HepG2 (cell line): ENCODE results near the gene RERE. TPM values are rescaled to one million over a fixed set of nuclear protein-coding genes. Genes with fewer than 3 reads are reported as not detected.

Experiments
- ATAC-seq: fragments of 200-7000 bp; cut with Tn5 transposase; 3 replicates; pipeline ENCODE4 v1.9.1; 2020; ENCODE audit warnings: mild to moderate bottlenecking, moderate library complexity
- BruUV-seq: library from RNA; stranded (reverse); fragments of 400-500 nt; replicated peaks from 2 replicates; lab custom pipeline; 2021; lab: Mats Ljungman, UMichigan
- CTCF ChIA-PET: fragments of 300-600 bp; formaldehyde crosslinking; extraction: SDS; loops from one replicate; lab custom pipeline; 2021; ENCODE audit warnings: low total read pairs, inconsistent platforms, low intra/inter-chr PET ratio; lab: Yijun Ruan, JAX
- POLR2A ChIA-PET: fragments of 350-600 bp; sonication (Branson Sonifier 250); formaldehyde crosslinking; loops from one replicate; lab custom pipeline; 2020; ENCODE audit warnings: antibody characterized with exemption, inconsistent platforms; lab: Yijun Ruan, JAX
- DNase-seq: peaks from one replicate; pipeline ENCODE4 v3.0.0-alpha.2; 2015; ENCODE audit warnings: low spot score
- FAIRE-seq: peaks from 3 replicates; lab custom pipeline; 2011; peaks lifted over from hg19 to GRCh38; lab: Jason Lieb, UNC
- H2AFZ ChIP-seq: one replicate; pipeline ENCODE4 v1.6.1; 2011; ENCODE audit warnings: low read length, inconsistent platforms
- H3K27ac ChIP-seq: fragments of 300-600 bp; 3 replicates; pipeline ENCODE4 v1.8.0; 2011; ENCODE audit warnings: mixed run types, mild to moderate bottlenecking, mixed read lengths, low read length, inconsistent platforms; ENCODE audit not compliant: insufficient read depth; ENCODE audit errors: extremely low read length
- H3K27me3 ChIP-seq, 2 experiments: fragments of 200-600 bp in 1 of 2; 2 replicates in 1 of 2; 3 replicates in 1 of 2; pipeline versions ENCODE4 v1.6.0 to v1.8.0; 2011; ENCODE audit warnings: low read length in 2 of 2, mild to moderate bottlenecking in 2 of 2, moderate library complexity in 2 of 2, inconsistent platforms in 1 of 2; ENCODE audit not compliant: insufficient read depth in 2 of 2, control insufficient read depth in 1 of 2
- H3K36me3 ChIP-seq, 2 experiments: fragments of 200-600 bp in 1 of 2; replicated peaks in 1 of 2; 2 replicates in 1 of 2; 3 replicates in 1 of 2; pipeline versions ENCODE4 v1.5.1 to v1.8.0; 2011; ENCODE audit warnings: low read length in 2 of 2, inconsistent platforms in 1 of 2; ENCODE audit not compliant: insufficient read depth in 2 of 2, control insufficient read depth in 1 of 2
- H3K4me1 ChIP-seq: 2 replicates; pipeline ENCODE4 v1.5.1; 2012; ENCODE audit warnings: low read length, inconsistent platforms; ENCODE audit not compliant: insufficient read depth
- H3K4me2 ChIP-seq: 2 replicates; pipeline ENCODE4 v1.6.0; 2011; ENCODE audit warnings: low read depth, low read length, inconsistent platforms
- H3K4me3 ChIP-seq, 3 experiments: fragments of 200-600 bp in 1 of 3; sonication (generic), shearing (Covaris generic) in 1 of 3; replicated peaks in 1 of 3; 2 replicates each; pipeline ENCODE4 v1.5.1; 2011 to 2016; ENCODE audit warnings: low read length in 3 of 3, inconsistent platforms in 2 of 3, low read depth in 2 of 3, mild to moderate bottlenecking in 2 of 3, control low read depth in 1 of 3, mixed read lengths in 1 of 3; ENCODE audit not compliant: insufficient read depth in 1 of 3
- H3K79me2 ChIP-seq: one replicate; pipeline ENCODE4 v1.6.1; 2011; ENCODE audit warnings: low read length, inconsistent platforms; ENCODE audit not compliant: insufficient read depth
- H3K9ac ChIP-seq: 2 replicates; pipeline ENCODE4 v1.6.0; 2011; ENCODE audit warnings: mild to moderate bottlenecking, low read depth, low read length, inconsistent platforms; ENCODE audit not compliant: insufficient read depth
- H3K9me3 ChIP-seq: 2 replicates; pipeline ENCODE4 v1.5.1; 2012; ENCODE audit warnings: mild to moderate bottlenecking, low read length
- H4K20me1 ChIP-seq: 2 replicates; pipeline ENCODE4 v1.6.0; 2011; ENCODE audit warnings: inconsistent platforms, mild to moderate bottlenecking, low read length, moderate library complexity; ENCODE audit not compliant: insufficient read depth
- AKAP8 ChIP-seq: sonication (generic); formaldehyde crosslinking; IDR thresholded peaks from 2 replicates; pipeline ENCODE4 v1.5.1; 2020; ENCODE audit warnings: mild to moderate bottlenecking, missing genetic modification reagents
- ARNT2 ChIP-seq: sonication (generic); formaldehyde crosslinking; IDR thresholded peaks from 2 replicates; pipeline ENCODE4 v1.8.0; 2022; ENCODE audit warnings: mild to moderate bottlenecking, low read depth, missing genetic modification reagents, moderate library complexity
- MYPOP ChIP-seq: sonication (generic); formaldehyde crosslinking; IDR thresholded peaks from 2 replicates; pipeline ENCODE4 v1.8.1; 2023; ENCODE audit warnings: mild to moderate bottlenecking, moderate library complexity, missing genetic modification reagents
- NCOA5 ChIP-seq: sonication (generic); formaldehyde crosslinking; IDR thresholded peaks from 2 replicates; pipeline ENCODE4 v1.4.0; 2020; ENCODE audit warnings: missing genetic modification reagents
- RFX5 ChIP-seq: IDR thresholded peaks from 2 replicates; pipeline ENCODE4 v1.6.1; 2011; ENCODE audit warnings: low read depth, low read length, improper control_type of control experiment
- SUZ12 ChIP-seq: fragments of 150-350 bp; IDR thresholded peaks from 2 replicates; pipeline ENCODE4 v1.6.1; 2014; ENCODE audit warnings: low read depth, low read length
- TBX3 ChIP-seq: fragments of 450-650 bp; IDR thresholded peaks from 2 replicates; pipeline ENCODE4 v1.6.1; 2017; ENCODE audit warnings: antibody characterized with exemption, mild to moderate bottlenecking, inconsistent platforms, borderline replicate concordance
- TFAP4 ChIP-seq: sonication (generic); IDR thresholded peaks from 2 replicates; pipeline ENCODE4 v1.6.1; 2016; ENCODE audit warnings: low read depth, borderline replicate concordance
- WGBS: methylation state at CpG from one replicate; pipeline ENCODE4 v1.1.6; 2017; ENCODE audit warnings: low lambda C conversion rate; 5-methylcytosine and 5-hydroxymethylcytosine counted together
- in situ Hi-C: cut with HindIII; loops from 2 replicates; pipeline ENCODE4 v1.10.0; 2017; ENCODE audit warnings: low pct_unique_long_range_greater_than_20kb; ENCODE audit not compliant: extremely low pct_ligation_motif_present
- intact Hi-C: fragments of 100-400 bp; cut with micrococcal nuclease; formaldehyde crosslinking; loops from one replicate; pipeline ENCODE4 v1.10.0; 2022; ENCODE audit not compliant: unreplicated experiment
- polyA plus RNA-seq, 8 experiments: library from polyadenylated mRNA; depleted of rRNA in 3 of 8; stranded (reverse) in 7 of 8; unstranded in 1 of 8; fragments of >200 nt; fragmentation: Illumina TruSeq in 4 of 8; extraction: Trizol in 4 of 8; gene quantifications; 2 replicates each; pipeline versions ENCODE4 v1.2.1 to v1.2.3, GENCODE V29; 2011 to 2016; ENCODE audit warnings: low read depth in 4 of 8, missing spikeins in 1 of 8, mixed read lengths in 1 of 8; ENCODE audit not compliant: insufficient read depth in 1 of 8
- total RNA-seq, 5 experiments: library from RNA; depleted of rRNA; stranded (reverse); fragments of >200 nt; fragmentation: Illumina TruSeq; extraction: Trizol; gene quantifications; 2 replicates each; pipeline ENCODE4 v1.2.3, GENCODE V29; 2016; ENCODE audit warnings: low read depth in 1 of 5

Gene RERE
- total and polyA plus RNA-seq, 2 of the 13 experiments (the other 11 are each of a cell fraction or from before 2014, with no cell fraction given) = 18.3 to 21.9 TPM

GRCh38 chr1:8477166-8477982 is 340.1 kb downstream of the RERE start:
- Histone ChIP-seq H3K4me2 (no peak overlapping the region), H3K9me3 (no peaks in the 10 kb centered on the region), H3K4me1 (peaks cover 59% of the 10 kb centered on the region), H3K27ac (peak overlapping the region; percentile 66), H2AFZ (no peak overlapping the region), H4K20me1 (peaks cover 50% of the 10 kb centered on the region), H3K27me3 (no peaks in the 10 kb centered on the region), H3K9ac (no peak overlapping the region), H3K79me2 (peaks cover 27% of the 10 kb centered on the region), H3K4me3 (no peak overlapping the region), H3K36me3 (peaks cover 1 to 11% of the 10 kb centered on the region in 2 experiments; a peak in 3 of 5 replicates)
- intact Hi-C loops (no loop called here), in situ Hi-C loops (no loop called here)
- BruUV-seq = no TSS peak
- DNase-seq = no peak
- ATAC-seq = no peak
- peak; percentile 44 for FAIRE-seq
- ChIA-PET POLR2A (interaction anchor here (1.0 kb wide), 1 partner anchor 13 kb away, joined by 3 read pairs; no protein-coding TSS in a partner anchor), CTCF (no interaction called here)
- whole genome bisulfite sequencing = 94% methylated on average over 9 of the region's 9 CpGs
- TF ChIP-seq SUZ12 = no peak
- TF ChIP-seq MYPOP (CRISPR knock-in tag) = no peak
- no peak for TF ChIP-seq ARNT2 (CRISPR knock-in tag)
- TF ChIP-seq TBX3 = no peak
- TF ChIP-seq AKAP8 (CRISPR knock-in tag) = no peak
- TF ChIP-seq TFAP4 = no peak
- no peak for TF ChIP-seq NCOA5 (CRISPR knock-in tag)
- no peak for TF ChIP-seq RFX5
